ENCODE data around the gene C2CD2. TPM values are rescaled to one million over a fixed set of nuclear protein-coding genes. Genes with fewer than 3 reads are reported as not detected.

The C2CD2 gene
- total and polyA plus RNA-seq, 2 of the 4 experiments (the other 2 are of a cell fraction), result 15.6 to 25.3 TPM

- DNase-seq, result no peak
These were observed 103.7 kb downstream of the C2CD2 start for GRCh38 chr21:41850085-41850484.

More at GRCh38 chr21:41850085-41850484, 103.7 kb downstream of the C2CD2 start:
- intact Hi-C loops (cut with micrococcal nuclease) (no loop called here), in situ Hi-C loops (cut with MboI; ENCODE audit: low sequenced_read_pairs) (no loop called here), dilution Hi-C loops (cut with HindIII; ENCODE audit: low sequenced_read_pairs, unreplicated experiment) (no loop called here)
- no peak for ATAC-seq (ENCODE audit: low read depth)
- Histone ChIP-seq H2BK5ac (ENCODE audit: low read depth, low read length, poor library complexity, severe bottlenecking) (no peak overlapping the region), H3K36me3 (ENCODE audit: control insufficient read depth, insufficient read depth, low read length) (peaks cover 20% of the 10 kb centered on the region), H3K56ac (ENCODE audit: extremely low read depth, insufficient read depth, low read length) (no peak overlapping the region), H3K4me2 (ENCODE audit: low read depth, low read length) (no peak overlapping the region), H2BK15ac (ENCODE audit: low read depth, low read length) (no peak overlapping the region), H2AK5ac (ENCODE audit: low read depth, low read length) (no peak overlapping the region), H3K27me3 (ENCODE audit: control insufficient read depth, insufficient read depth, low read length) (no peaks in the 10 kb centered on the region), H3K27ac (ENCODE audit: insufficient read depth, low read length) (no peak overlapping the region), H4K8ac (ENCODE audit: low read depth in 2 of 2, low read length in 2 of 2) (no peak overlapping the region), H3K9me1 (ENCODE audit: insufficient read depth, low read length) (no peaks in the 10 kb centered on the region; the same call in 1 of the 2 replicates), H3K4me3 (ENCODE audit: insufficient read depth, low read depth, low read length) (no peak overlapping the region), H4K5ac (ENCODE audit: low read depth, low read length) (no peak overlapping the region), H3K9ac (ENCODE audit: low read depth, low read length) (no peak overlapping the region), H4K20me1 (ENCODE audit: insufficient read depth, low read length) (no peaks in the 10 kb centered on the region; the same call in 1 of the 2 replicates), H2AK9ac (replicated peaks; ENCODE audit: low read depth, low read length, poor library complexity) (no peak overlapping the region), H2AFZ (replicated peaks; ENCODE audit: low read length, poor library complexity) (no peak overlapping the region), H3K14ac (replicated peaks; ENCODE audit: low read depth, low read length) (no peak overlapping the region), H3K18ac (ENCODE audit: low read depth, low read length) (no peak overlapping the region), H2BK20ac (ENCODE audit: low read depth, low read length) (no peak overlapping the region), H3K79me1 (ENCODE audit: low read depth in 1 of 2, low read length in 2 of 2) (0 out of 4 replicates have a peak, but pooled peaks cover 0 to 4% of the 10 kb centered on the region in 2 experiments), H3K9me3 (ENCODE audit: control insufficient read depth, insufficient read depth, low read length) (no peaks in the 10 kb centered on the region), H2BK120ac (ENCODE audit: low read depth, low read length) (no peak overlapping the region), H3K4ac (ENCODE audit: low read depth, low read length) (no peak overlapping the region), H3K4me1 (ENCODE audit: control insufficient read depth, insufficient read depth, low read length) (no peaks in the 10 kb centered on the region), H3K23ac (ENCODE audit: low read depth, low read length) (no peak overlapping the region), H4K91ac (ENCODE audit: insufficient read depth, low read depth, low read length) (no peak overlapping the region)
- 100% methylated on average over 2 of the region's 9 CpGs; no CpG with 5 or more reads in 1 of the 2 experiments for WGBS, 2 experiments (ENCODE audit: extremely low coverage in 2 of 2, insufficient read length in 1 of 2)
- POLR2A ChIA-PET (ENCODE audit: unreplicated experiment), result no interaction called here
- TF ChIP-seq RAD21 (IDR thresholded peaks at IDR 0.05; ENCODE audit: low read length), result no peak
- no peak for TF ChIP-seq FOS (IDR thresholded peaks at IDR 0.05; ENCODE audit: low read depth, low read length)
- no peak for TF ChIP-seq BHLHE40 (IDR thresholded peaks at IDR 0.05; ENCODE audit: low read depth, low read length)
- TF ChIP-seq CTCF (conservative IDR thresholded peaks at IDR 0.05; ENCODE audit: low read depth, low read length), result no peak
- no peak for TF ChIP-seq MAZ (IDR thresholded peaks at IDR 0.05; ENCODE audit: borderline replicate concordance, low read depth, low read length)
- TF ChIP-seq USF2 (IDR thresholded peaks at IDR 0.05; ENCODE audit: low read depth, low read length), result no peak
- TF ChIP-seq CHD1 (IDR thresholded peaks at IDR 0.05; ENCODE audit: low read depth, low read length), result no peak
- TF ChIP-seq SMC3 (IDR thresholded peaks at IDR 0.05; ENCODE audit: low read depth, low read length), result no peak
- TF ChIP-seq CEBPB (IDR thresholded peaks at IDR 0.05; ENCODE audit: low read depth, low read length), result no peak
- BruUV-seq (replicated peaks), result no TSS peak
- CTCF ChIA-PET, result no interaction called here
